Thyroid gland (tissue), 4 donors: ENCODE data around the gene SLC19A2. TPM values are rescaled to one million over a fixed set of nuclear protein-coding genes. Genes with fewer than 3 reads are reported as not detected.

Experiments
- DNase-seq, 2 donors: peaks; one replicate each; pipeline ENCODE4 v3.0.0-alpha.2; 2019
- H3K27ac ChIP-seq, 3 donors: fragments of 200-600 bp; sonication (generic); 1 replicate in 2 of 3; 2 replicates in 1 of 3; pipeline ENCODE4 v1.5.1; 2016 to 2019; ENCODE audit warnings: mild to moderate bottlenecking in 1 of 3, moderate library complexity in 1 of 3
- H3K27me3 ChIP-seq: fragments of 200-600 bp; sonication (generic); one replicate; pipeline ENCODE4 v1.5.1; 2019
- H3K36me3 ChIP-seq, 2 donors: fragments of 200-600 bp; sonication (generic); one replicate each; pipeline ENCODE4 v1.5.1; 2016 to 2019
- H3K4me1 ChIP-seq, 2 donors: fragments of 200-600 bp; sonication (generic); one replicate each; pipeline ENCODE4 v1.5.1; 2017 to 2019
- H3K4me3 ChIP-seq, 3 donors: fragments of 200-600 bp; sonication (generic); replicated peaks in 1 of 3; 1 replicate in 2 of 3; 2 replicates in 1 of 3; pipeline ENCODE4 v1.5.1; 2016; ENCODE audit warnings: mild to moderate bottlenecking in 1 of 3
- H3K9me3 ChIP-seq: fragments of 200-600 bp; sonication (generic); one replicate; pipeline ENCODE4 v1.5.1; 2017
- POLR2A ChIP-seq, 2 donors: fragments of 450-650 bp; IDR thresholded peaks; one replicate each; pipeline ENCODE4 v1.6.1; 2017; ENCODE audit warnings: antibody characterized with exemption in 2 of 2, mild to moderate bottlenecking in 2 of 2, moderate library complexity in 1 of 2
- WGBS, 2 donors: methylation state at CpG; one replicate each; pipeline ENCODE4 v1.1.5; 2017; 5-methylcytosine and 5-hydroxymethylcytosine counted together
- intact Hi-C: fragments of 100-400 bp; cut with DNase I; formaldehyde crosslinking; loops from one replicate; pipeline ENCODE4 v1.15.1; 2023
- total RNA-seq, 4 donors: library from RNA; depleted of rRNA; stranded (reverse); fragments of >200 nt; gene quantifications; one replicate each; pipeline ENCODE4 v1.2.3, GENCODE V29; 2016
- TF ChIP-seq, protein P1 (sequence below), 6 experiments: fragments of 200-600 bp in 3 of 6; fragments of 450-650 bp in 3 of 6; sonication (generic) in 3 of 6; IDR thresholded peaks; one replicate each; pipeline ENCODE4 v1.5.1; 2016 to 2019; ENCODE audit warnings: antibody characterized with exemption in 6 of 6, mild to moderate bottlenecking in 2 of 6, inconsistent platforms in 1 of 6, moderate library complexity in 1 of 6

SLC19A2 gene
- total RNA-seq, 4 donors from 2014 or later = 19.0 to 41.0 (median 27.8) TPM

DNA sequence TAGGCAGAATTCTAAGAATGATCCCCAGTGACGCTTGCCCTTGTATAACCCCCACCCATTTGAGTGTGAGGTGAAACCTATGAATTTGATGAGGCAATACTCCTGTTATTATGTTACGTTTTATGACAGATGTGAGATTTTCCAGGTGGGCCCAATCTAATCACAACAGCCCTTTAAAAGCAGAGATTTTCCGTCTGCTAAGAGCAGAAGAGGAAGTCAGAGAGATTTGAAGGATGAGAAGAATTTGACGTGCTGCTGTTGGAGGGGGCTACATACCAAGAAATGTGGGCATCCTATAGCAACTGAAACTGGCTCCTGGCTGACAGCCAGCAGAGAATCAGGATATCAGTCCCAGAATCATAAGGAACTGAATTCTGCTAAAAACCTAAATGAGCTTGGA is 2.4 kb upstream of the SLC19A2 start:
- H3K27ac ChIP-seq = no peak overlapping the region
- TF ChIP-seq, protein P1, sequence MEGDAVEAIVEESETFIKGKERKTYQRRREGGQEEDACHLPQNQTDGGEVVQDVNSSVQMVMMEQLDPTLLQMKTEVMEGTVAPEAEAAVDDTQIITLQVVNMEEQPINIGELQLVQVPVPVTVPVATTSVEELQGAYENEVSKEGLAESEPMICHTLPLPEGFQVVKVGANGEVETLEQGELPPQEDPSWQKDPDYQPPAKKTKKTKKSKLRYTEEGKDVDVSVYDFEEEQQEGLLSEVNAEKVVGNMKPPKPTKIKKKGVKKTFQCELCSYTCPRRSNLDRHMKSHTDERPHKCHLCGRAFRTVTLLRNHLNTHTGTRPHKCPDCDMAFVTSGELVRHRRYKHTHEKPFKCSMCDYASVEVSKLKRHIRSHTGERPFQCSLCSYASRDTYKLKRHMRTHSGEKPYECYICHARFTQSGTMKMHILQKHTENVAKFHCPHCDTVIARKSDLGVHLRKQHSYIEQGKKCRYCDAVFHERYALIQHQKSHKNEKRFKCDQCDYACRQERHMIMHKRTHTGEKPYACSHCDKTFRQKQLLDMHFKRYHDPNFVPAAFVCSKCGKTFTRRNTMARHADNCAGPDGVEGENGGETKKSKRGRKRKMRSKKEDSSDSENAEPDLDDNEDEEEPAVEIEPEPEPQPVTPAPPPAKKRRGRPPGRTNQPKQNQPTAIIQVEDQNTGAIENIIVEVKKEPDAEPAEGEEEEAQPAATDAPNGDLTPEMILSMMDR (IDR thresholded peaks at IDR 0.05) = no peak
- TF ChIP-seq POLR2A (IDR thresholded peaks at IDR 0.05) = no peak
- no peak for DNase-seq
- WGBS, 2 donors = 91% methylated on average over 4 of the region's 4 CpGs
- H3K9me3 ChIP-seq = no peaks in the 10 kb centered on the region
- intact Hi-C loops = no loop called here
- no peaks in the 10 kb centered on the region for H3K36me3 ChIP-seq
- peaks cover 14 to 15% of the 10 kb centered on the region in 2 donors for H3K4me1 ChIP-seq
- H3K4me3 ChIP-seq = no peak overlapping the region
- H3K27me3 ChIP-seq = no peaks in the 10 kb centered on the region

DNA sequence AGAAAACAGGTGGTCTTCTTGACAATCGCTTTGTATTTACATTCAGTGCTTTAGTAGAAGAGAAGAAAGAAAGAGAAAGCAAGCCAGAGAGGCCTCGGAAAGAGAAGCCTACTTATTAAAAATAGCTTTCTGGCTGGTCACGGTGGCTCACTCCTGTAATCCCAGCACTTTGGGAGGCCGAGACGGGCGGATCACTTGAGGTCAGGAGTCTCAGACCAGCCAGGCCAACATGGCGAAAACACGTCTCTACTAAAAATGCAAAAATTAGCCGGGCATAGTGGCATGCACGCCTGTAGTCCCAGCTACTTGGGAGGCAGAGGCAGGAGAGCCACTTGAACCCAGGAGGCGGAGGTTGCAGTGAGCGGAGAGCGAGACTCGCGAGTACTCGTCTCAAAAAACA is 1.8 kb upstream of the SLC19A2 start:
- H3K4me3 ChIP-seq = no peak overlapping the region
- intact Hi-C loops = no loop called here
- peaks cover 16 to 18% of the 10 kb centered on the region in 2 donors for H3K4me1 ChIP-seq
- no peaks in the 10 kb centered on the region for H3K27me3 ChIP-seq
- TF ChIP-seq, protein P1 (IDR thresholded peaks at IDR 0.05) = no peak
- no peak for TF ChIP-seq POLR2A (IDR thresholded peaks at IDR 0.05)
- DNase-seq = peak in 1 of 2 donors; percentile 14
- no peaks in the 10 kb centered on the region for H3K9me3 ChIP-seq
- peak overlapping the region in 2 of 3 donors; percentile 98 for H3K27ac ChIP-seq
- WGBS, 2 donors = 80 to 91% methylated on average over 16 of the region's 16 CpGs
- no peaks in the 10 kb centered on the region for H3K36me3 ChIP-seq

DNA sequence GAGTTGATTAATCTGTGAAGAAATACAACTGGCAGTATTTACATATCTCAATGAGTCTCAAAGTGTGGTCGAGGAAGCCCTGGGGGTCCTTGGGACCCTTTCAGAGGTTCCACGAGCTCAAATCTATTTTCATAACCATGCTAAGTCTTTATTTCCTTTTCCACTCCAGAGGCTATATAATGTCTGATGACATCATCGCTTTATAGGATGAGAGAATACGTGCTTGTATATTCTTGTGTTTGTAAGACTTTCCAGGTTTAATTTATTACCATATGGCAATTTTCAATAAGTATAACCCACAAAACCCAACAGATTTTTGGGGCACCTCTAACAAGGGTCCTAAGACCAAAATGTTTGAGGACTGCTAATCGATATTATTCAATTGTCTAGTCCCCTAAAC is 1.4 kb upstream of the SLC19A2 start:
- TF ChIP-seq, protein P1 (IDR thresholded peaks at IDR 0.05) = no peak
- TF ChIP-seq POLR2A (IDR thresholded peaks at IDR 0.05) = no peak
- intact Hi-C loops = no loop called here
- no peak for DNase-seq
- Histone ChIP-seq H3K4me1 (peaks cover 16 to 23% of the 10 kb centered on the region in 2 donors), H3K27me3 (no peaks in the 10 kb centered on the region), H3K9me3 (no peaks in the 10 kb centered on the region), H3K27ac (peak overlapping the region; percentile 97 to 98 (median 98)), H3K4me3 (peak overlapping the region in 1 of 3 donors; percentile 87), H3K36me3 (no peaks in the 10 kb centered on the region)
- WGBS, 2 donors = 91% methylated on average over 5 of the region's 5 CpGs

DNA sequence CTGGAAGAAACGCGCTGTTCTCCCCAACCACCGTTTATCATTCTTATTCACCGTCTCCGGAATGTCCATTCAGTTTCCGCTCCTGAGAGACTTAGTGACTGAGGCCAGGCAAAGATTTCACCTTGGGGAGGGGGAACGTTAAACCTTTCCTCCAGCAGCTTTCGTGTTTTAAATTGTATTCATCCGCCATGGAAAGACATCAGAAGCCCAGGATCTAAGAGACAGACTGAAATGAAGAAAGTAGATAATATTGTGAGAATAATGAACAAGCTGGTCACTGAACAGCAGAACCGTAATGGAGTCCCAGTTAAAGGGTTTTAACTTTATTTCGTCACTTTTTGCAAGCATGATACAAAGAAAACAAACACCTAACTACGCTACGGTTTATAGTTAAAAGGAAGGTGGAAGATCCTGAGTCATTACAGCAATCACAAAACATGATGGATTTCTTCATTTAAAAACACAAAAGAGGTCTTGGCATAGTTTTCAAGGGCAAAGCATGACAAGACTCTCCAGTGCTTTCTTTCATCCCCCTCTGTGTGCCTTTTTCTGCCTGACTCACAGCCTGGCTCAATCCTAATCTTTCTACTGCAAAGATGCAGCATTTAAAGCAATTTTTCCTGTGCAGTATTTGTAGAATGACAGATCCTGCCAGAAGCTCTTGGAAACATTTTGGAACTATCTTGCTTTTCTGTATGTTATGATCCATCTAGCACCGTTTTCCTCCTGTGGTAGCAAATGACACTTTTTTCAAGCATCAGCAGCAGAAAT is 722 bp upstream of the SLC19A2 start:
- Histone ChIP-seq H3K4me1 (peaks cover 16 to 24% of the 10 kb centered on the region in 2 donors), H3K27me3 (no peaks in the 10 kb centered on the region), H3K36me3 (no peaks in the 10 kb centered on the region), H3K4me3 (peak overlapping the region; percentile 21 to 87 (median 29)), H3K27ac (peak overlapping the region; percentile 97 to 98 (median 98)), H3K9me3 (no peaks in the 10 kb centered on the region)
- intact Hi-C loops = no loop called here
- WGBS, 2 donors = 3 to 4% methylated on average over 14 of the region's 14 CpGs
- TF ChIP-seq, protein P1 (IDR thresholded peaks at IDR 0.05) = no peak
- TF ChIP-seq POLR2A (IDR thresholded peaks at IDR 0.05) = no peak
- DNase-seq = peak; percentile 14 to 23
